Measurements from ENCODE around the gene ARHGAP24.

GRCh38 chr4:85733798-85734197 lies 258.8 kb downstream of the ARHGAP24 start:
- no peak for TF ChIP-seq EP300 (IDR thresholded peaks at IDR 0.05; ENCODE audit: borderline replicate concordance)
- TF ChIP-seq EGR1 (IDR thresholded peaks at IDR 0.05): no peak
- no peak for TF ChIP-seq USF1 (IDR thresholded peaks at IDR 0.05)
